GM12878 (cell line): ENCODE results near the gene AP1S3. TPM values are rescaled to one million over a fixed set of nuclear protein-coding genes. Genes with fewer than 3 reads are reported as not detected.
A peak's percentile ranks its signal among the peaks of the same experiment; 100 is the strongest.

Experiments
- ATAC-seq: fragments of 200-7000 bp; cut with Tn5 transposase; 3 replicates; pipeline ENCODE4 v1.9.1; 2020; ENCODE audit warnings: mild to moderate bottlenecking, moderate library complexity
- BruUV-seq: library from RNA; stranded (reverse); fragments of 400-500 nt; replicated peaks from 2 replicates; lab custom pipeline; 2021; lab: Mats Ljungman, UMichigan
- CTCF ChIA-PET: fragments of 300-600 bp; sonication (Branson Sonifier 250); formaldehyde crosslinking; extraction: SDS; loops from one replicate; lab custom pipeline; 2021; ENCODE audit warnings: inconsistent platforms; lab: Yijun Ruan, JAX
- POLR2A ChIA-PET: fragments of 350-600 bp; formaldehyde crosslinking; extraction: SDS; loops from one replicate; lab custom pipeline; 2021; ENCODE audit warnings: inconsistent platforms; lab: Charles Lee
- RAD21 ChIA-PET: fragments of 300-600 bp; sonication (Branson Sonifier 250); formaldehyde crosslinking; loops from one replicate; lab custom pipeline; 2023; ENCODE audit warnings: antibody characterized with exemption; ENCODE audit not compliant: unreplicated experiment; lab: Charles Lee
- SMC1A ChIA-PET: fragments of 300-600 bp; sonication (Branson Sonifier 250); formaldehyde crosslinking; loops from one replicate; lab custom pipeline; 2023; ENCODE audit not compliant: unreplicated experiment, uncharacterized antibody; lab: Charles Lee
- DNase-seq: peaks from one replicate; pipeline ENCODE4 v3.0.0-alpha.2; 2011; ENCODE audit warnings: low read depth, low spot score
- FAIRE-seq: peaks from 3 replicates; lab custom pipeline; 2011; peaks lifted over from hg19 to GRCh38; lab: Jason Lieb, UNC
- H2AFZ ChIP-seq: 2 replicates; pipeline ENCODE4 v1.6.0; 2011; ENCODE audit warnings: low read depth, low read length, control low read depth; ENCODE audit not compliant: control insufficient read depth
- H3K27ac ChIP-seq: 2 replicates; pipeline ENCODE4 v1.5.1; 2011; ENCODE audit warnings: control low read depth; ENCODE audit not compliant: control insufficient read depth, insufficient read depth
- H3K27me3 ChIP-seq, 2 experiments: replicated peaks in 1 of 2; 2 replicates each; pipeline versions ENCODE4 v1.6.0 to v1.6.1; 2011; ENCODE audit warnings: low read length in 1 of 2; ENCODE audit not compliant: control insufficient read depth in 2 of 2, insufficient read depth in 2 of 2
- H3K36me3 ChIP-seq, 2 experiments: 2 replicates each; pipeline ENCODE4 v1.5.1; 2011; ENCODE audit warnings: low read length in 1 of 2; ENCODE audit not compliant: control insufficient read depth in 2 of 2, insufficient read depth in 2 of 2
- H3K4me1 ChIP-seq: 2 replicates; pipeline ENCODE4 v1.6.1; 2011; ENCODE audit warnings: mild to moderate bottlenecking, low read length, moderate library complexity, mixed read lengths; ENCODE audit not compliant: control insufficient read depth, insufficient read depth
- H3K4me2 ChIP-seq: 2 replicates; pipeline ENCODE4 v1.6.0; 2011; ENCODE audit warnings: control low read depth; ENCODE audit not compliant: control insufficient read depth, insufficient read depth
- H3K4me3 ChIP-seq: fragments of 200-600 bp; sonication (generic); 2 replicates; pipeline ENCODE4 v1.5.1; 2016
- H3K79me2 ChIP-seq: 2 replicates; pipeline ENCODE4 v1.6.0; 2011; ENCODE audit warnings: low read length; ENCODE audit not compliant: control insufficient read depth, insufficient read depth
- H3K9ac ChIP-seq: 2 replicates; pipeline ENCODE4 v1.8.0; 2011; ENCODE audit warnings: low read length, control low read depth, mixed read lengths; ENCODE audit not compliant: control insufficient read depth, insufficient read depth
- H3K9me3 ChIP-seq: replicated peaks from 3 replicates; pipeline ENCODE4 v1.5.1; 2011; ENCODE audit warnings: mild to moderate bottlenecking, low read length; ENCODE audit not compliant: control insufficient read depth, insufficient read depth
- H4K20me1 ChIP-seq: 2 replicates; pipeline ENCODE4 v1.6.0; 2011; ENCODE audit not compliant: control insufficient read depth, insufficient read depth
- CTCF ChIP-seq, 3 experiments: IDR thresholded peaks in 2 of 3; conservative IDR thresholded peaks in 1 of 3; 2 replicates each; pipeline ENCODE4 v1.5.1; 2011; ENCODE audit warnings: low read depth in 3 of 3, low read length in 3 of 3, mild to moderate bottlenecking in 3 of 3, control low read depth in 2 of 3, moderate library complexity in 2 of 3, inconsistent platforms in 1 of 3, mixed read lengths in 1 of 3; ENCODE audit not compliant: control insufficient read depth in 2 of 3, insufficient read depth in 1 of 3; ENCODE audit errors: extremely low read depth in 1 of 3
- NFYA ChIP-seq: IDR thresholded peaks from 2 replicates; pipeline ENCODE4 v1.6.1; 2011; ENCODE audit warnings: low read depth, mild to moderate bottlenecking, low read length, improper control_type of control experiment, borderline replicate concordance
- RAD21 ChIP-seq: IDR thresholded peaks from 2 replicates; pipeline ENCODE4 v1.6.1; 2011; ENCODE audit warnings: mild to moderate bottlenecking, low read depth, low read length, moderate library complexity; ENCODE audit not compliant: insufficient read depth
- SMC3 ChIP-seq: IDR thresholded peaks from 2 replicates; pipeline ENCODE4 v1.6.1; 2011; ENCODE audit warnings: low read length, improper control_type of control experiment, borderline replicate concordance
- WGBS: methylation state at CpG from one replicate; pipeline ENCODE4 v1.1.6; 2016; ENCODE audit warnings: low lambda C conversion rate; ENCODE audit not compliant: insufficient replicate concordance, insufficient coverage; ENCODE audit errors: missing lambda C conversion rate; 5-methylcytosine and 5-hydroxymethylcytosine counted together
- in situ Hi-C: fragments of 300-500 bp; cut with MboI; formaldehyde crosslinking; loops from 9 replicates; pipeline ENCODE4 v1.14.3; 2018; ENCODE audit warnings: mixed read lengths
- intact Hi-C: fragments of 100-400 bp; cut with micrococcal nuclease; formaldehyde crosslinking; loops from one replicate; pipeline ENCODE4 v1.14.2; 2022; ENCODE audit not compliant: unreplicated experiment
- polyA plus RNA-seq, 11 experiments: library from polyadenylated mRNA; depleted of rRNA in 4 of 11; unstranded in 6 of 11; stranded (reverse) in 5 of 11; fragments of >200 nt; fragmentation: Nextera tagmentation in 4 of 11; fragmentation: Illumina TruSeq in 1 of 11; extraction: Ambion mirVana in 4 of 11; extraction: Trizol in 1 of 11; gene quantifications; 1 replicate in 1 of 11; 2 replicates in 10 of 11; pipeline versions ENCODE4 v1.2.1 to v1.2.3, GENCODE V29; 2011 to 2016; ENCODE audit warnings: inconsistent platforms in 2 of 11, missing spikeins in 2 of 11, low read depth in 1 of 11
- total RNA-seq, 4 experiments: library from RNA; depleted of rRNA in 3 of 4; stranded (reverse); fragments of >200 nt in 3 of 4; fragmentation: Illumina TruSeq in 1 of 4; extraction: Trizol in 1 of 4; gene quantifications; 2 replicates each; pipeline versions ENCODE4 v1.2.1 to v1.2.3, GENCODE V29; 2013 to 2021

AP1S3 gene
- total and polyA plus RNA-seq, 10 of the 15 experiments (the other 5 are each of a cell fraction or from before 2014, with no cell fraction given), result 2.6 to 14.3 (median 9.2) TPM

- no TSS peak for BruUV-seq
- ChIA-PET CTCF (interaction anchor here (0.6 to 2.8 kb wide), 14 partner anchors 10 to 268 kb away, joined by 3 to 24 read pairs (median 4); no protein-coding TSS in a partner anchor), SMC1A (interaction anchor here (0.7 to 2.0 kb wide), 5 partner anchors 36 to 242 kb away, joined by 3 to 10 read pairs (median 5); no protein-coding TSS in a partner anchor), RAD21 (interaction anchor here (0.6 to 2.4 kb wide), 5 partner anchors 33 to 470 kb away, joined by 3 to 8 read pairs (median 3); no protein-coding TSS in a partner anchor), POLR2A (no interaction called here)
- H2AFZ ChIP-seq, result no peak overlapping the region
- no peak overlapping the region for H3K4me3 ChIP-seq
- TF ChIP-seq RAD21, result peak; percentile 75
- TF ChIP-seq SMC3, result peak; percentile 71; the same call in 1 of the 2 replicates
- TF ChIP-seq NFYA, result no peak
- TF ChIP-seq CTCF (IDR thresholded peaks at IDR 0.05 in 2 of 3, conservative IDR thresholded peaks at IDR 0.05 in 1 of 3; ENCODE audit: control insufficient read depth in 2 of 3, extremely low read depth in 1 of 3, insufficient read depth in 1 of 3, low read depth in 3 of 3, low read length in 3 of 3), result peak; percentile 71 to 73 (median 72)
- no peaks in the 10 kb centered on the region for H3K27me3 ChIP-seq
- 57% methylated on average over 7 of the region's 7 CpGs for WGBS
- intact Hi-C loops (loop anchor here (1.0 to 10.0 kb wide), 4 partner anchors 70 to 753 kb away; no protein-coding TSS in a partner anchor), in situ Hi-C loops (no loop called here)
- no peak overlapping the region for H3K4me2 ChIP-seq
- H4K20me1 ChIP-seq, result no peaks in the 10 kb centered on the region
- FAIRE-seq, result peak; percentile 87
- peak; percentile 93 for ATAC-seq
- no peaks in the 10 kb centered on the region for H3K9me3 ChIP-seq
- no peaks in the 10 kb centered on the region for H3K36me3 ChIP-seq
- no peaks in the 10 kb centered on the region for H3K79me2 ChIP-seq
- H3K9ac ChIP-seq, result no peak overlapping the region
- peak; percentile 16 for DNase-seq
- H3K4me1 ChIP-seq, result no peaks in the 10 kb centered on the region
- H3K27ac ChIP-seq, result no peak overlapping the region
Observed at GRCh38 chr2:223727562-223727961, 109.8 kb downstream of the AP1S3 start.
